ENCODE results near the gene REEP3. TPM values are rescaled to one million over a fixed set of nuclear protein-coding genes. Genes with fewer than 3 reads are reported as not detected.
"Not testable (repeated sequence)": the region's sequence is repeated elsewhere in the genome, so short reads cannot be mapped to it uniquely, and the experiment has no call there.

The REEP3 gene
- total and polyA plus RNA-seq, 2 experiments from 2014 or later: 69.9 to 72.1 TPM

DNA sequence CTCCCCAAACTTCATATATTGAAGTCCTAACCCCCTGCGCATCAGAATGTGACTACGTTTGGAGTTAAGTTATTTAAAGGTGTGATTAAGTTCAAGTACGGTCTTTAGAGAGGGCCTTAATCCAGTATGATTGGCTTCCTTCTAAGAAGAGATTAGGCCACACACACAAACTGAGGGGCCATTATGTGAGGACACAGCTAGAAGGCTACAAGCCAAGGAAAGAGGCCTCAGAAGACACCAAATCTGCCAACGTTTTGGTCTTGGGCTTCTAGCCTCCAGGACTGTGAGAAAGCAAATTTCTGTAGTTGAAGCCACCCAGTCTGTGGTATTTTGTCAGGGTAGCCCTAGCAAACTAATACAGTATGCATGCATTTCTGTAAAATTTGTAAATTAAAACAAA lies 41.7 kb downstream of the REEP3 start:
- in situ Hi-C loops (cut with MboI): no loop called here
- Histone ChIP-seq H4K20me1 (ENCODE audit: insufficient read depth) (no peaks in the 10 kb centered on the region), H3K4me3 (no peak overlapping the region), H3K36me3 (ENCODE audit: low read depth) (no peaks in the 10 kb centered on the region), H3F3A (ENCODE audit: insufficient read depth) (no peaks in the 10 kb centered on the region), H3K4me2 (ENCODE audit: unreplicated experiment) (no peak overlapping the region), H3K27me3 (replicated peaks; ENCODE audit: insufficient read depth) (no peaks in the 10 kb centered on the region), H3K4me1 (ENCODE audit: insufficient read depth) (no peaks in the 10 kb centered on the region), H3K79me2 (ENCODE audit: insufficient read depth) (peaks cover 97% of the 10 kb centered on the region), H3K9me2 (ENCODE audit: insufficient read depth) (no peaks in the 10 kb centered on the region), H3K9me3 (ENCODE audit: low read depth) (no peaks in the 10 kb centered on the region), H3K27ac (no peak overlapping the region), H2AFZ (no peak overlapping the region), H3K9ac (no peak overlapping the region)
- no peak for DNase-seq
- 90 to 97% methylated on average over 4 of the region's 4 CpGs for WGBS, 2 experiments (ENCODE audit: low coverage in 1 of 2, low lambda C conversion rate in 2 of 2, missing lambda C conversion rate in 2 of 2)
- no peak for TF ChIP-seq EZH2phosphoT487 (IDR thresholded peaks at IDR 0.05; ENCODE audit: insufficient read depth, low read depth)
- TF ChIP-seq EZH2 (IDR thresholded peaks at IDR 0.05; ENCODE audit: insufficient read depth, poor library complexity, severe bottlenecking): no peak

GRCh38 chr10:63563623-63564022 lies 42.4 kb downstream of the REEP3 start:
- no peaks in the 10 kb centered on the region for H4K20me1 ChIP-seq (ENCODE audit: insufficient read depth)
- no peak overlapping the region for H3K27ac ChIP-seq
- no peaks in the 10 kb centered on the region for H3K4me1 ChIP-seq (ENCODE audit: insufficient read depth)
- no peaks in the 10 kb centered on the region for H3K9me3 ChIP-seq (ENCODE audit: low read depth)
- no peak overlapping the region for H3K9ac ChIP-seq
- in situ Hi-C loops (cut with MboI): no loop called here
- H3K9me2 ChIP-seq (ENCODE audit: insufficient read depth): no peaks in the 10 kb centered on the region
- no peaks in the 10 kb centered on the region for H3K36me3 ChIP-seq (ENCODE audit: low read depth)
- H2AFZ ChIP-seq: no peak overlapping the region
- no peak for DNase-seq
- H3K4me2 ChIP-seq (ENCODE audit: unreplicated experiment): no peak overlapping the region
- no peak for TF ChIP-seq EZH2phosphoT487 (IDR thresholded peaks at IDR 0.05; ENCODE audit: insufficient read depth, low read depth)
- TF ChIP-seq EZH2 (IDR thresholded peaks at IDR 0.05; ENCODE audit: insufficient read depth, poor library complexity, severe bottlenecking): no peak
- no peaks in the 10 kb centered on the region for H3K27me3 ChIP-seq (replicated peaks; ENCODE audit: insufficient read depth)
- no peaks in the 10 kb centered on the region for H3F3A ChIP-seq (ENCODE audit: insufficient read depth)
- H3K4me3 ChIP-seq: no peak overlapping the region
- H3K79me2 ChIP-seq (ENCODE audit: insufficient read depth): peaks cover 92% of the 10 kb centered on the region
- WGBS, 2 experiments (ENCODE audit: low coverage in 1 of 2, low lambda C conversion rate in 2 of 2, missing lambda C conversion rate in 2 of 2): 96 to 99% methylated on average over 3 of the region's 3 CpGs

GRCh38 chr10:63564731-63565130 lies 43.5 kb downstream of the REEP3 start:
- H2AFZ ChIP-seq; H3F3A ChIP-seq (ENCODE audit: insufficient read depth); in situ Hi-C loops (cut with MboI); H4K20me1 ChIP-seq (ENCODE audit: insufficient read depth); DNase-seq; H3K4me3 ChIP-seq; H3K4me1 ChIP-seq (ENCODE audit: insufficient read depth); H3K27ac ChIP-seq; H3K9me2 ChIP-seq (ENCODE audit: insufficient read depth); H3K27me3 ChIP-seq (replicated peaks; ENCODE audit: insufficient read depth); H3K36me3 ChIP-seq (ENCODE audit: low read depth); H3K9me3 ChIP-seq (ENCODE audit: low read depth); H3K4me2 ChIP-seq (ENCODE audit: unreplicated experiment); H3K9ac ChIP-seq: not testable (repeated sequence)
- WGBS, 2 experiments (ENCODE audit: low coverage in 1 of 2, low lambda C conversion rate in 2 of 2, missing lambda C conversion rate in 2 of 2): 85 to 86% methylated on average over 3 of the region's 3 CpGs
- peaks cover 88% of the 10 kb centered on the region for H3K79me2 ChIP-seq (ENCODE audit: insufficient read depth)

GRCh38 chr10:63573068-63573697 lies 52.0 kb downstream of the REEP3 start:
- no peaks in the 10 kb centered on the region for H3K9me3 ChIP-seq (ENCODE audit: low read depth)
- H4K20me1 ChIP-seq (ENCODE audit: insufficient read depth): no peaks in the 10 kb centered on the region; the same call in 1 of the 2 replicates
- H2AFZ ChIP-seq: peak overlapping the region; percentile 45
- H3F3A ChIP-seq (ENCODE audit: insufficient read depth): peaks cover 12% of the 10 kb centered on the region
- no peaks in the 10 kb centered on the region for H3K27me3 ChIP-seq (replicated peaks; ENCODE audit: insufficient read depth)
- H3K4me3 ChIP-seq: no peak overlapping the region
- 17 to 26% methylated on average over 3 of the region's 3 CpGs for WGBS, 2 experiments (ENCODE audit: low coverage in 1 of 2, low lambda C conversion rate in 2 of 2, missing lambda C conversion rate in 2 of 2)
- TF ChIP-seq EZH2phosphoT487 (IDR thresholded peaks at IDR 0.05; ENCODE audit: insufficient read depth, low read depth) (no peak), EZH2 (IDR thresholded peaks at IDR 0.05; ENCODE audit: insufficient read depth, poor library complexity, severe bottlenecking) (no peak)
- H3K4me1 ChIP-seq (ENCODE audit: insufficient read depth): peaks cover 14% of the 10 kb centered on the region
- DNase-seq: peak; percentile 14
- peaks cover 16% of the 10 kb centered on the region; the same call in 1 of the 2 replicates for H3K36me3 ChIP-seq (ENCODE audit: low read depth)
- H3K27ac ChIP-seq: peak overlapping the region; percentile 28
- H3K79me2 ChIP-seq (ENCODE audit: insufficient read depth): peaks cover 34% of the 10 kb centered on the region
- no peaks in the 10 kb centered on the region for H3K9me2 ChIP-seq (ENCODE audit: insufficient read depth)
- H3K9ac ChIP-seq: peak overlapping the region; percentile 2; the same call in 1 of the 2 replicates
- H3K4me2 ChIP-seq (ENCODE audit: unreplicated experiment): peak overlapping the region; percentile 10
- in situ Hi-C loops (cut with MboI): no loop called here
